ENCODE results near the gene ACBD6. TPM values are rescaled to one million over a fixed set of nuclear protein-coding genes. Genes with fewer than 3 reads are reported as not detected.

The ACBD6 gene
- total RNA-seq, 3 donors from 2014 or later (not counting 1 experiment from before 2014, with no cell fraction given) = 29.8 to 47.3 (median 41.9) TPM

GRCh38 chr1:180247061-180247460 is 255.3 kb downstream of the ACBD6 start:
- Histone ChIP-seq H3K9me3 (ENCODE audit: control insufficient read depth, insufficient read depth, low read length) (no peaks in the 10 kb centered on the region), H3K27ac (ENCODE audit: low read length) (no peak overlapping the region), H3K36me3 (ENCODE audit: control insufficient read depth, insufficient read depth, low read length) (no peaks in the 10 kb centered on the region), H3K4me1 (ENCODE audit: control insufficient read depth, insufficient read depth, low read length) (peaks cover 7% of the 10 kb centered on the region), H3K27me3 (ENCODE audit: control insufficient read depth, insufficient read depth, low read length) (peaks cover 3% of the 10 kb centered on the region), H3K4me3 (ENCODE audit: low read length) (no peak overlapping the region)
- no peaks in the 10 kb centered on the region for H3K9me3 Mint-ChIP-seq
- WGBS (ENCODE audit: insufficient coverage) = 80% methylated on average over 3 of the region's 3 CpGs
- H3K4me3 Mint-ChIP-seq = no peak overlapping the region
- no peak overlapping the region for H3K27ac Mint-ChIP-seq
- no peak for ATAC-seq
- no peak for DNase-seq
- no peaks in the 10 kb centered on the region for H3K36me3 Mint-ChIP-seq
- H3K27me3 Mint-ChIP-seq (ENCODE audit: low read depth in 2 of 2) = peaks cover 12 to 22% of the 10 kb centered on the region in 2 donors
- TF ChIP-seq CTCF (IDR thresholded peaks at IDR 0.05) = no peak
- no peaks in the 10 kb centered on the region for H3K4me1 Mint-ChIP-seq
- intact Hi-C loops (cut with micrococcal nuclease) = no loop called here

- no peaks in the 10 kb centered on the region for H3K36me3 ChIP-seq (ENCODE audit: control insufficient read depth, insufficient read depth, low read length)
- peaks cover 7% of the 10 kb centered on the region for H3K4me1 ChIP-seq (ENCODE audit: control insufficient read depth, insufficient read depth, low read length)
- H3K27me3 ChIP-seq (ENCODE audit: control insufficient read depth, insufficient read depth, low read length) = peaks cover 3% of the 10 kb centered on the region
- intact Hi-C loops (cut with micrococcal nuclease) = no loop called here
- no peak for DNase-seq
- Mint-ChIP-seq H3K4me3 (no peak overlapping the region), H3K36me3 (no peaks in the 10 kb centered on the region), H3K27ac (no peak overlapping the region), H3K27me3 (ENCODE audit: low read depth in 2 of 2) (peaks cover 16 to 25% of the 10 kb centered on the region in 2 donors), H3K4me1 (no peaks in the 10 kb centered on the region), H3K9me3 (no peaks in the 10 kb centered on the region)
- ATAC-seq = no peak
- no peak overlapping the region for H3K4me3 ChIP-seq (ENCODE audit: low read length)
- H3K27ac ChIP-seq (ENCODE audit: low read length) = no peak overlapping the region
- TF ChIP-seq CTCF (IDR thresholded peaks at IDR 0.05) = no peak
- 96% methylated on average over 5 of the region's 5 CpGs for WGBS (ENCODE audit: insufficient coverage)
- no peaks in the 10 kb centered on the region for H3K9me3 ChIP-seq (ENCODE audit: control insufficient read depth, insufficient read depth, low read length)
Observed at GRCh38 chr1:180246579-180246978, 255.8 kb downstream of the ACBD6 start.

GRCh38 chr1:180244840-180245239 is 257.5 kb downstream of the ACBD6 start:
- peaks cover 34 to 36% of the 10 kb centered on the region in 2 donors for H3K27me3 Mint-ChIP-seq (ENCODE audit: low read depth in 2 of 2)
- Histone ChIP-seq H3K27ac (ENCODE audit: low read length) (no peak overlapping the region), H3K36me3 (ENCODE audit: control insufficient read depth, insufficient read depth, low read length) (no peaks in the 10 kb centered on the region), H3K4me1 (ENCODE audit: control insufficient read depth, insufficient read depth, low read length) (peaks cover 1% of the 10 kb centered on the region), H3K9me3 (ENCODE audit: control insufficient read depth, insufficient read depth, low read length) (no peaks in the 10 kb centered on the region), H3K27me3 (ENCODE audit: control insufficient read depth, insufficient read depth, low read length) (peaks cover 3% of the 10 kb centered on the region), H3K4me3 (ENCODE audit: low read length) (no peak overlapping the region)
- WGBS (ENCODE audit: insufficient coverage) = 94% methylated on average over 6 of the region's 6 CpGs
- H3K4me1 Mint-ChIP-seq = no peaks in the 10 kb centered on the region
- no peaks in the 10 kb centered on the region for H3K36me3 Mint-ChIP-seq
- H3K27ac Mint-ChIP-seq = no peak overlapping the region
- no peak overlapping the region for H3K4me3 Mint-ChIP-seq
- intact Hi-C loops (cut with micrococcal nuclease) = no loop called here
- no peak for TF ChIP-seq CTCF (IDR thresholded peaks at IDR 0.05)
- DNase-seq (no peak), ATAC-seq (no peak)
- H3K9me3 Mint-ChIP-seq = no peaks in the 10 kb centered on the region

GRCh38 chr1:180243517-180244221 is 258.7 kb downstream of the ACBD6 start:
- Histone ChIP-seq H3K36me3 (ENCODE audit: control insufficient read depth, insufficient read depth, low read length) (no peaks in the 10 kb centered on the region), H3K27me3 (ENCODE audit: control insufficient read depth, insufficient read depth, low read length) (peaks cover 14% of the 10 kb centered on the region), H3K9me3 (ENCODE audit: control insufficient read depth, insufficient read depth, low read length) (no peaks in the 10 kb centered on the region), H3K4me3 (ENCODE audit: low read length) (no peak overlapping the region), H3K4me1 (ENCODE audit: control insufficient read depth, insufficient read depth, low read length) (no peaks in the 10 kb centered on the region), H3K27ac (ENCODE audit: low read length) (no peak overlapping the region)
- H3K27me3 Mint-ChIP-seq (ENCODE audit: low read depth in 2 of 2) = peaks cover 43 to 46% of the 10 kb centered on the region in 2 donors
- H3K27ac Mint-ChIP-seq = no peak overlapping the region
- ATAC-seq = no peak
- intact Hi-C loops (cut with micrococcal nuclease) = no loop called here
- no peak overlapping the region for H3K4me3 Mint-ChIP-seq
- WGBS (ENCODE audit: insufficient coverage) = 92% methylated on average over 9 of the region's 11 CpGs
- no peak for TF ChIP-seq CTCF (IDR thresholded peaks at IDR 0.05)
- H3K9me3 Mint-ChIP-seq = no peaks in the 10 kb centered on the region
- DNase-seq = no peak
- no peaks in the 10 kb centered on the region for H3K36me3 Mint-ChIP-seq
- H3K4me1 Mint-ChIP-seq = no peaks in the 10 kb centered on the region
